Measurements from ENCODE around the gene PIGH.

- TF ChIP-seq TFDP2 (CRISPR knock-in tag; IDR thresholded peaks at IDR 0.05), result no peak
- TF ChIP-seq PRPF4 (IDR thresholded peaks at IDR 0.05; ENCODE audit: low read depth, low read length, poor library complexity, severe bottlenecking), result no peak
- no peak for TF ChIP-seq CTCF (CRISPR knock-in tag; IDR thresholded peaks at IDR 0.05)
- no peak for TF ChIP-seq CBX1 (IDR thresholded peaks at IDR 0.05; ENCODE audit: low read depth)
- TF ChIP-seq ZNF639 (CRISPR knock-in tag; conservative IDR thresholded peaks at IDR 0.05), result no peak
- no peak for TF ChIP-seq RFX5 (IDR thresholded peaks at IDR 0.05; ENCODE audit: low read depth, low read length)
- TF ChIP-seq CHD2 (IDR thresholded peaks at IDR 0.05; ENCODE audit: low read depth, low read length), result no peak
- no peak for TF ChIP-seq ZFP82 (CRISPR knock-in tag; IDR thresholded peaks at IDR 0.05; ENCODE audit: borderline replicate concordance)
- TF ChIP-seq RAD21 (CRISPR knock-in tag; IDR thresholded peaks at IDR 0.05), result no peak
- no peak for TF ChIP-seq ARID4A (CRISPR knock-in tag; IDR thresholded peaks at IDR 0.05; ENCODE audit: borderline replicate concordance)
- TF ChIP-seq POLR2G (IDR thresholded peaks at IDR 0.05; ENCODE audit: low read depth, low read length), result no peak
- no peak for TF ChIP-seq PRDM15 (CRISPR knock-in tag; IDR thresholded peaks at IDR 0.05)
- TF ChIP-seq SMC3 (IDR thresholded peaks at IDR 0.05; ENCODE audit: low read length), result no peak
- no peak for TF ChIP-seq JDP2 (CRISPR knock-in tag; IDR thresholded peaks at IDR 0.05; ENCODE audit: borderline replicate concordance)
Observed at GRCh38 chr14:67609642-67610310, 9.7 kb upstream of the PIGH start.

Data from HepG2 (cell line).